ENCODE data around the gene SEMA3F.

SEMA3F gene

DNA sequence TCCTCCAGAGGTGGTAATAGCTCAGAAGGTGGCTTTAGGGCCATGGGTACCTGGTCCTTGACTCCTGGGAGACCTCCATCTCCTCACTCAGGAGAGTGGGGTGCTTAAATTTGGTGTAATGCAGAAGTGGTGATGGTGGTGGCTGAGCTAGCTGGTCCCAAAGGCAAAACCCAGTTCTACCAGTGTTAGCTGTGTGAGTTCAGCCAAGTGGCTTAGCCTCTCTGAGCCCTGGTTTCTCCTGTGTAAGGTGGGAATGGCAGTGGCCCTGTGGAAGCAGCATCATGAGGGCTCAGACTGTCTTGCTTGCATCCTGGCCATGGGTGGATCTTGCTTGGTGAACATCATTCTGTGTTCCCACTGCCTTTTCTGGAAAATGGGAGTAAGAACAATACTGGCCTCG, 9.4 kb downstream of the SEMA3F start:
- DNase-seq = no peak
- H3K27me3 ChIP-seq (ENCODE audit: insufficient read depth, low read length, poor library complexity) = no peaks in the 10 kb centered on the region
- H3K36me3 ChIP-seq (ENCODE audit: insufficient read depth, low read length) = no peaks in the 10 kb centered on the region
- H3K79me2 ChIP-seq (ENCODE audit: insufficient read depth, low read length) = no peaks in the 10 kb centered on the region
- no peak overlapping the region for H3K4me2 ChIP-seq (ENCODE audit: insufficient read depth, low read length)
- TF ChIP-seq EZH2 (IDR thresholded peaks at IDR 0.05; ENCODE audit: borderline replicate concordance, low read depth, low read length, severe bottlenecking) = no peak
- TF ChIP-seq, protein P1, sequence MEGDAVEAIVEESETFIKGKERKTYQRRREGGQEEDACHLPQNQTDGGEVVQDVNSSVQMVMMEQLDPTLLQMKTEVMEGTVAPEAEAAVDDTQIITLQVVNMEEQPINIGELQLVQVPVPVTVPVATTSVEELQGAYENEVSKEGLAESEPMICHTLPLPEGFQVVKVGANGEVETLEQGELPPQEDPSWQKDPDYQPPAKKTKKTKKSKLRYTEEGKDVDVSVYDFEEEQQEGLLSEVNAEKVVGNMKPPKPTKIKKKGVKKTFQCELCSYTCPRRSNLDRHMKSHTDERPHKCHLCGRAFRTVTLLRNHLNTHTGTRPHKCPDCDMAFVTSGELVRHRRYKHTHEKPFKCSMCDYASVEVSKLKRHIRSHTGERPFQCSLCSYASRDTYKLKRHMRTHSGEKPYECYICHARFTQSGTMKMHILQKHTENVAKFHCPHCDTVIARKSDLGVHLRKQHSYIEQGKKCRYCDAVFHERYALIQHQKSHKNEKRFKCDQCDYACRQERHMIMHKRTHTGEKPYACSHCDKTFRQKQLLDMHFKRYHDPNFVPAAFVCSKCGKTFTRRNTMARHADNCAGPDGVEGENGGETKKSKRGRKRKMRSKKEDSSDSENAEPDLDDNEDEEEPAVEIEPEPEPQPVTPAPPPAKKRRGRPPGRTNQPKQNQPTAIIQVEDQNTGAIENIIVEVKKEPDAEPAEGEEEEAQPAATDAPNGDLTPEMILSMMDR (IDR thresholded peaks at IDR 0.05; ENCODE audit: borderline replicate concordance, extremely low read depth, low read length, poor library complexity, severe bottlenecking) = no peak
- H2AFZ ChIP-seq (ENCODE audit: low read depth, low read length) = no peak overlapping the region
- H3K9ac ChIP-seq (ENCODE audit: low read depth, low read length) = no peak overlapping the region
- no peaks in the 10 kb centered on the region for H4K20me1 ChIP-seq (ENCODE audit: insufficient read depth, low read length)
- H3K27ac ChIP-seq (ENCODE audit: low read length) = no peak overlapping the region
- no peak overlapping the region for H3K4me3 ChIP-seq (ENCODE audit: low read depth in 1 of 2, low read length in 2 of 2)
- no peaks in the 10 kb centered on the region for H3K9me3 ChIP-seq (ENCODE audit: insufficient read depth, low read length, severe bottlenecking)
- ATAC-seq (ENCODE audit: insufficient read depth, low read depth) = no peak
- no peaks in the 10 kb centered on the region for H3K4me1 ChIP-seq (ENCODE audit: insufficient read depth, low read length)

DNA sequence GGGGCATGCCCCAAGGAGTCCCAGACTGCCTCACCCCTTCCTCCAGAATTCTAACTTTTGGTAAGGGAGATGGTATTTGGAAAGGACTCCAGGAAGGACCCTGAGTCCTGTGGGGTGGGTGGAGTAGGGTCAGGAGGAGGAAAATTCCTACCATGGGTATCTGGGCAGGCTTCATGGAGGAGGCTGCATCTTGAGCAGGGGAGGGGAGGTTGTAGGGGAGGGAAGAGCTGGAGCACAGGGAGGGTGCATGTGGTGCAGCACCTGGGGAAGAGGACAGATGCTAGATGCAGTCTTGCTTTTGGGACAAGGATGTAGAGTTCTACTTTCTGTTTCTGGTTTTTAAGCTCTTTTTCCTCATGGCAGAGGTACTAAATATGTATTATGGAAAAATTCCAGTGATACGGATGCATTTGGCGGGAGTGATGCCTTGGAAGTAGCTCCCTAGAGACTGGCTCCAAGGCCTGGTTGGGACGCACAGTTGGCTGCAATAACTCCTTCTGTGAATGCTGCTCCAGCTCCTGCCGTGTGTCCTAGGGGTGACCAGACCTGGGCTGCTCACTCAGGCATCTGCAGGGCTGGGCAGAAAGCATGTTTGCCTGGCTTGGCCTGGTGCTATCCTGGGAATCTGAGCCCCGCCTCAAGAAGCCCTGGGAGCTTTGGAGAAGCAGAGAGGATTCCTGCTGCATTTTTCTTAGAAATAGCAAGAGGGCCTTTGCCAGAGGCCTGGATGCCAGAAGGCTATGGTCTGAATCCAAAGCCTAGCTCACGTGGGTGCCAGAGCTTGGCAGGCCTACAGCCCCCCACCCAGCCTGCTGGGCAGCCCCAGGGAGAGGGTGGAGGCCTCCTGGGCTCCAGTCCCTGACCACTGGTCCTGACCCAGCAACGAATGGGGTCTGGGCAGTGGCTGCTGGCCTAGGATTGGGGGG, 10.1 kb downstream of the SEMA3F start:
- H4K20me1 ChIP-seq (ENCODE audit: insufficient read depth, low read length) = no peaks in the 10 kb centered on the region
- no peaks in the 10 kb centered on the region for H3K79me2 ChIP-seq (ENCODE audit: insufficient read depth, low read length)
- H3K9me3 ChIP-seq (ENCODE audit: insufficient read depth, low read length, severe bottlenecking) = no peaks in the 10 kb centered on the region
- no peak overlapping the region for H2AFZ ChIP-seq (ENCODE audit: low read depth, low read length)
- H3K4me3 ChIP-seq (ENCODE audit: low read depth in 1 of 2, low read length in 2 of 2) = no peak overlapping the region
- H3K4me2 ChIP-seq (ENCODE audit: insufficient read depth, low read length) = no peak overlapping the region
- TF ChIP-seq EZH2 (IDR thresholded peaks at IDR 0.05; ENCODE audit: borderline replicate concordance, low read depth, low read length, severe bottlenecking) = no peak
- TF ChIP-seq, protein P1 (IDR thresholded peaks at IDR 0.05; ENCODE audit: borderline replicate concordance, extremely low read depth, low read length, poor library complexity, severe bottlenecking) = no peak
- no peak overlapping the region for H3K9ac ChIP-seq (ENCODE audit: low read depth, low read length)
- ATAC-seq (ENCODE audit: insufficient read depth, low read depth) (no peak), DNase-seq (no peak)
- no peaks in the 10 kb centered on the region for H3K4me1 ChIP-seq (ENCODE audit: insufficient read depth, low read length)
- no peaks in the 10 kb centered on the region for H3K27me3 ChIP-seq (ENCODE audit: insufficient read depth, low read length, poor library complexity)
- no peaks in the 10 kb centered on the region for H3K36me3 ChIP-seq (ENCODE audit: insufficient read depth, low read length)
- no peak overlapping the region for H3K27ac ChIP-seq (ENCODE audit: low read length)

DNA sequence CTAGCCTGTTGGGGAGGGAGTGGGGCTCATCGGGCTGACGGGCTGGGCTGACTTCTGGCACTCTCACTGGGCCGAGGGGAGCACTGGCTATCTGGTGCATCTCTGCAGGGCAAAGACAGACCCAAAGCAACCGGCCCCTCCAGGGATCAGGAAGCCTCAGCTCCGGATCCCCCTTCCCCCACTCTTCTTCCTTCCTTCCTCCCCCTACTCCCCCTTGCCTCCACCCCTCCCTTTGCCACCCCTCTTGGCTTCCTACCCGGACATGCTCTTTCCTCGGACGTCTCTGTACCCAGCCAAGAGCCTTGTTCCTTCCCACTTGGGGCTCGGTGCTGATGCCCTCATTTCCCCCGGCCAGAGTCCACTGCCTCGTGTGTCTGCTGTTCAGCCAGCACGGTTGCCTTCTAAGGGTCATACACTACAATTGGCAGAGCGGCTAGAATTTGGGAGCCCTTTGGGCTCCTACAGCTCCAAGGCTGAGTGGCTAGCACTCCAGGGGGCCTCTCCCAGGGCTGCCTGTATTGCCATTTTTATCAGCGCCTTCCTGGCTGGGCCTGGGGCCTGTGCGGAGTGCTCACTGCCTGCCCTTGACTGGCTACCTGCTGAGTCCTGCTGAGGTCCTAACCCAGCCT, 10.9 kb downstream of the SEMA3F start:
- H3K9me3 ChIP-seq (ENCODE audit: insufficient read depth, low read length, severe bottlenecking) = no peaks in the 10 kb centered on the region
- DNase-seq (no peak), ATAC-seq (ENCODE audit: insufficient read depth, low read depth) (no peak)
- H3K4me2 ChIP-seq (ENCODE audit: insufficient read depth, low read length) = no peak overlapping the region
- no peaks in the 10 kb centered on the region for H4K20me1 ChIP-seq (ENCODE audit: insufficient read depth, low read length)
- H3K4me1 ChIP-seq (ENCODE audit: insufficient read depth, low read length) = no peaks in the 10 kb centered on the region
- no peaks in the 10 kb centered on the region for H3K79me2 ChIP-seq (ENCODE audit: insufficient read depth, low read length)
- H3K27ac ChIP-seq (ENCODE audit: low read length) = no peak overlapping the region
- H3K4me3 ChIP-seq (ENCODE audit: low read depth in 1 of 2, low read length in 2 of 2) = no peak overlapping the region
- no peaks in the 10 kb centered on the region for H3K36me3 ChIP-seq (ENCODE audit: insufficient read depth, low read length)
- TF ChIP-seq, protein P1 (IDR thresholded peaks at IDR 0.05; ENCODE audit: borderline replicate concordance, extremely low read depth, low read length, poor library complexity, severe bottlenecking) = no peak
- no peak for TF ChIP-seq EZH2 (IDR thresholded peaks at IDR 0.05; ENCODE audit: borderline replicate concordance, low read depth, low read length, severe bottlenecking)
- no peak overlapping the region for H3K9ac ChIP-seq (ENCODE audit: low read depth, low read length)
- H2AFZ ChIP-seq (ENCODE audit: low read depth, low read length) = no peak overlapping the region
- H3K27me3 ChIP-seq (ENCODE audit: insufficient read depth, low read length, poor library complexity) = no peaks in the 10 kb centered on the region

Data from DND-41 (cell line).